RKO (cell line): ENCODE results near the gene PDXDC1.
A peak's percentile ranks its signal among the peaks of the same experiment; 100 is the strongest.
"Not testable (repeated sequence)": the region's sequence is repeated elsewhere in the genome, so short reads cannot be mapped to it uniquely, and the experiment has no call there.

Experiments
- DNase-seq: peaks from one replicate; pipeline ENCODE4 v3.0.0-alpha.2; 2016; ENCODE audit warnings: low spot score

PDXDC1 gene, protein sequence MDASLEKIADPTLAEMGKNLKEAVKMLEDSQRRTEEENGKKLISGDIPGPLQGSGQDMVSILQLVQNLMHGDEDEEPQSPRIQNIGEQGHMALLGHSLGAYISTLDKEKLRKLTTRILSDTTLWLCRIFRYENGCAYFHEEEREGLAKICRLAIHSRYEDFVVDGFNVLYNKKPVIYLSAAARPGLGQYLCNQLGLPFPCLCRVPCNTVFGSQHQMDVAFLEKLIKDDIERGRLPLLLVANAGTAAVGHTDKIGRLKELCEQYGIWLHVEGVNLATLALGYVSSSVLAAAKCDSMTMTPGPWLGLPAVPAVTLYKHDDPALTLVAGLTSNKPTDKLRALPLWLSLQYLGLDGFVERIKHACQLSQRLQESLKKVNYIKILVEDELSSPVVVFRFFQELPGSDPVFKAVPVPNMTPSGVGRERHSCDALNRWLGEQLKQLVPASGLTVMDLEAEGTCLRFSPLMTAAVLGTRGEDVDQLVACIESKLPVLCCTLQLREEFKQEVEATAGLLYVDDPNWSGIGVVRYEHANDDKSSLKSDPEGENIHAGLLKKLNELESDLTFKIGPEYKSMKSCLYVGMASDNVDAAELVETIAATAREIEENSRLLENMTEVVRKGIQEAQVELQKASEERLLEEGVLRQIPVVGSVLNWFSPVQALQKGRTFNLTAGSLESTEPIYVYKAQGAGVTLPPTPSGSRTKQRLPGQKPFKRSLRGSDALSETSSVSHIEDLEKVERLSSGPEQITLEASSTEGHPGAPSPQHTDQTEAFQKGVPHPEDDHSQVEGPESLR

DNA sequence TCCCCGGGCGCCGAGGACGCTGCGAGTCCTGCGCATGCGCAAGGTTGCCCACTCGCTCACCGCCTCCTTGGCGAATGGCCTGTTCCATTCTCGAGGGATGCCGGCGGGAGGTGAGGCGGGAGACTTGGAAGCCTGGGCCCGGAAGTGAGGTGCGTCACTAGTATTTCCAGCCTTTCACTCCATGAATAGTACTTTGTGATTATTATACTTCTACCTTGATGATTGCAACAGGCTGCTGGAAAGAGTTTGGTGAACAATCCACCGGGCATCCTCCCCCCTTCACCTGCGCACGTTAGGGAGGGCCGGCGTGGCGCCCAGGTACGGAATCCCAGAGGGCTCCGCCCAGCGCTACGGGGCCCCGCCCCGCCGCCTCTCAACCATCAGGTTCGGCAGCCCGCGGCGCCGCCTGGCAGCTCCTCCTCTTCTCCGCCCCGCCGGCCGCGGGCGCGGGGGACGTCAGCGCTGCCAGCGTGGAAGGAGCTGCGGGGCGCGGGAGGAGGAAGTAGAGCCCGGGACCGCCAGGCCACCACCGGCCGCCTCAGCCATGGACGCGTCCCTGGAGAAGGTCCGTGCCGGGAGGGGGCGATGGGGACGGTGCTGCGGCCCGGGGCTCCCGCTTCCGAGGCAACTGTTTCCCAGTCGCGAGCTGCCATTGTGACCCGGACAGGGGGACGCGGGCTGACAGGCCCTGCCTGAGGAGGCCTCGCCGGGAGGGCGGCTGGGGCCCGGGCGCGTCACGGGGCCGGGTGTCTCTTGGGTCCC is at the start of gene PDXDC1:
PDXDC1 (plus strand) TSS at position 371 of the 762 bp plus-strand sequence; CDS start at position 545, 174 bp downstream.
- peak; percentile 83 for DNase-seq

DNA sequence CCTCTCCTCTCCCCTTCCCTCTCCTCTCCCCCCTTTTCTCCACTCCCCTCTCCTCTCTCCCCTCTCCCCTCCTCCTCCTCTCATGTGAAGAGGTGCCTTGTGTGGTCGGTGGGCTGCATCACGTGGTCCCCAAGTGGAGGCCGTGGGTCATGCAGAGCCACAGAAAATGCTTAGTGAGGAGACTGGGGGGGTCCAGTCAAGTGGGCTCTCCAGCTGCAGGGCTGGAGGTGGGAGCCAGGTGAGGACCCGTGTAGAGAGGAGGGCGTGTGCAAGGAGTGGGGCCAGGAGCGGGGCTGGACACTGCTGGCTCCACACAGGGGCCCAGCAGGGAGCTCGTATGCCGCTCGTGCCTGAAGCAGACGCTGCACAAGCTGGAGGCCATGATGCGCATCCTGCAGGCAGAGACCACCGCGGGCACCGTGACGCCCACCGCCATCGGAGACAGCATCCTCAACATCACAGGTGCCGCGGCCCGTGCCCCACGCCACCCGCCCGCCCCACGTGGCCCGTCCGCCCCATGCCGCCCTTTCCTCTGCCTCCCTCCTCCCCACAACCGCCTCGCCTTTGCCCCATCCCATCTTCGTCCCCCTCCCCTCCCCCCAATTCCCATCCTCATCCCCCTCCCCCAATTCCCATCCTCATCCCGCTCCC is 46.6 kb upstream of the PDXDC1 start:
- DNase-seq: not testable (repeated sequence)

DNA sequence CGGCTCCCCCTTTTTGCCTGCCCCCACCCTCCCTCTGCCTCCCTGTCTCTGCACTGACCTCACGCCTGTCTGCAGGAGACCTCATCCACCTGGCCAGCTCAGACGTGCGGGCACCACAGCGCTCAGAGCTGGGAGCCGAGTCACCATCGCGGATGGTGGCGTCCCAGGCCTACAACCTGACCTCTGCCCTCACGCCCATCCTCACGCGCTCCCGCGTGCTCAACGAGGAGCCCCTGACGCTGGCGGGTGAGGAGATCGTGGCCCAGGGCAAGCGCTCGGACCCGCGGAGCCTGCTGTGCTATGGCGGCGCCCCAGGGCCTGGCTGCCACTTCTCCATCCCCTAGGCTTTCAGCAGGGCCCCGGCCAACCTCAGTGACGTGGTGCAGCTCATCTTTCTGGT is 45.6 kb upstream of the PDXDC1 start:
- DNase-seq: not testable (repeated sequence)

DNA sequence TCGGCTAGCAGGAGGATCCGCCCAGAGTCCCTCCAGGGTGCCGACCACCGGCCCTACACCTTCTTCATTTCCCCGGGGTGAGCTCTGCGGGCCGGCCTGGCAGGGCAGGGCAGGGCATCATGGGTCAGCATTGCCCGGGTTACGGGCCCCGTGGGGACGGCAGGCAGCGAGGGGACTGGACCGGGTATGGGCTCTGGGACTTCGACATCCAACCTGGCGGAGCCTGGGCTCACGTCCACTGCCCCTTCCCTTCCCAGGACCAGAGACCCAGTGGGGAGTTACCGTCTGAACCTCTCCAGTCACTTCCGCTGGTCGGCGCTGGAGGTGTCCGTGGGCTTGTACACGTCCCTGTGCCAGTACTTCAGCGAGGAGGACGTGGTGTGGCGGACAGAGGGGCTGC is 44.6 kb upstream of the PDXDC1 start:
- not testable (repeated sequence) for DNase-seq

DNA sequence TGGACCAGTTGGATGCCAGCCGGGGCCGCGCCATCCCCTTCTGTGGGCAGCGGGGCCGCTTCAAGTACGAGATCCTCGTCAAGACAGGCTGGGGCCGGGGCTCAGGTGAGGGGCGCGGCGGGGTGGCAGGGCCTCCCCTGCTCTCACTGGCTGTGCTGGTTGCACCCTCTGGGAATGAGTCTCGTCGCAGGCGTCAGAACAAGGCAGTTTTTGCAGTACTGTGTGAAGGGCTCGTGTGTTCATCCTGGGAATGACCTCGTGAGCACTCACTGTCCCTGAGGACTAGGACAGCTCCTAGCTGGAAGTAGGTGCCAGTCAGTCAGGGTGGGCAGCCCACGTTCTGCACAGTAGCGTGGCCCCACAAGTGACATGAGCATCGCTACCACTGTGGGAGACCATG is 43.9 kb upstream of the PDXDC1 start:
- not testable (repeated sequence) for DNase-seq

DNA sequence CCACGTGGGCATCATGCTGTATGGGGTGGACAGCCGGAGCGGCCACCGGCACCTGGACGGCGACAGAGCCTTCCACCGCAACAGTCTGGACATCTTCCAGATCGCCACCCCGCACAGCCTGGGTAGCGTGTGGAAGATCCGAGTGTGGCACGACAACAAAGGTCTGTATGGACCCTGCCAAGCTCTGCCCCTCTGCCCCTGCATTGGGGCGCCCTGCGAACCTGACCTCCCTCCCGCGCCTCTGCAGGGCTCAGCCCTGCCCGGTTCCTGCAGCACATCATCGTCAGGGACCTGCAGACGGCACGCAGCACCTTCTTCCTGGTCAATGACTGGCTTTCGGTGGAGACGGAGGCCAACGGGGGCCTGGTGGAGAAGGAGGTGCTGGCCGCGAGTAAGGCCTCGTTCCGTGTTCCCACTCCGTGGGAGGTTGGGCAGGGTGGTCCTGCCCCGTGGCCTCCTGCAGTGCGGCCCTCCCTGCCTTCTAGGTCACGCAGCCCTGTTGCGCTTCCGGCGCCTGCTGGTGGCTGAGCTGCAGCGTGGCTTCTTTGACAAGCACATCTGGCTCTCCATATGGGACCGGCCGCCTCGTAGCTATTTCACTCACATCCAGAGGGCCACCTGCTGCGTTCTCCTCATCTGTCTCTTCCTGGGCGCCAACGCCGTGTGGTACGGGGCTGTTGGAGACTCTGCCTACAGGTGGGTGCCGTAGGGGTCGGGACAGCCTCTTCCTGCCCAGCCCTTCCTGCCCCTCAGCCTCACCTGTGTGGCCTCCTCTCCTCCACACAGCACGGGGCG is 42.0 kb upstream of the PDXDC1 start:
- not testable (repeated sequence) for DNase-seq

DNA sequence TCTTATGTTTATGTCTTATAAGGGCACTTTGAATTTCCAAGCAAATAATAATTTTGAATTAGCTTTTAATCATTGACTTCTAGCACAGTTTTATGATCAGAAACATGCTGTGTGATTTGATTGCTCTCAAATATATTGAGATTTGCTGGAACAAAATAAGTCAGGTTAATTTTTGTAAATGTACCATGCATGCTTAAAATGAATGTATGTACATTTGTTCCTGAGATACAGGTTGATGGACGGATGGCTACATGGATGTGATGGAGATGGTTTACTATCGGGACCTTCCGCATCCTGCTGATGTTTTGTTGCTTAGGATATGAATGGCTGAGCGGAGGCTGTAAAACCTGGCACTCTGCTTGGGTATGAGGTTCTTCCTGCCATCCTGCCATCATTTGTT is 37.7 kb upstream of the PDXDC1 start, which contains the start of gene NPIPA1:
NPIPA1 (plus strand) TSS at position 301 of the 400 bp plus-strand sequence; CDS start at position 301, 0 bp downstream.
- DNase-seq: not testable (repeated sequence)

DNA sequence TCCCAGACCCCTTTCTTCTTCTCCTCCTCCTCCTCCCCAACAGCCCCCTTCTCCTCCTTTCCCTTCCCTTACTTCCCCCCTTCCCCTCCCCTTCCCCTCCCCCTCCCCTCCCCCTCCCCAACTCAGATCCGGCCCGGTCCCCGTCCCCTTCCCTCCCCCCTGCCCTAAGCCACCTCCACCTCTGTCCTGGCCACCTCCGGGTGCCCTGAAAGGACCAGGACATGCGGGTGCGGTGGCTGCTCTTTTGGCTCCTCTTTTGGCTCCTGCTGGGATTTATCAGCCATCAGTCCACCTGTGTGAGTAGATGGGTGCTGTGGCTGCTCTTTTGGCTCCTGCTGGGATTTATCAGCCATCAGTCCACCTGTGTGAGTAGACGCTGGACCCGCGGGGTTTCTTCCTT is 36.8 kb upstream of the PDXDC1 start:
- not testable (repeated sequence) for DNase-seq

DNA sequence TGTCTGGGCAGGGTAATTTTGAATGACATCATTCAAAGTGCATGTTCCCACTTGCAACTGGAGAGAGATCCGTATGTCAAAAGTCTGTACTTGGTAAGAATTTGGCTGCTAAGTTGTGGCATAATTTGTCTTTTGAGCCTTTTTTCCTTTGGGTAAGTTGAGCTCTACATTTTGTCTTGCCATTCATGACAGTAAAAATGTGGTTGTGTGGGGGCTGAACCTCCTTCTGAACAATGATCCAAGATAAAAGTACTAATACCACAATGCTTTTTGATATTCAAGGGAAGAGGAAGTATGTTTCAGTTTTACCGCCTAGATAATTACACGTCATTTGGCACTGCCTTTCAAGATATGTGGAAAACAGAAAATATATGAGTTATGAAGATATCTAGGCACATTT is 32.1 kb upstream of the PDXDC1 start:
- not testable (repeated sequence) for DNase-seq

DNA sequence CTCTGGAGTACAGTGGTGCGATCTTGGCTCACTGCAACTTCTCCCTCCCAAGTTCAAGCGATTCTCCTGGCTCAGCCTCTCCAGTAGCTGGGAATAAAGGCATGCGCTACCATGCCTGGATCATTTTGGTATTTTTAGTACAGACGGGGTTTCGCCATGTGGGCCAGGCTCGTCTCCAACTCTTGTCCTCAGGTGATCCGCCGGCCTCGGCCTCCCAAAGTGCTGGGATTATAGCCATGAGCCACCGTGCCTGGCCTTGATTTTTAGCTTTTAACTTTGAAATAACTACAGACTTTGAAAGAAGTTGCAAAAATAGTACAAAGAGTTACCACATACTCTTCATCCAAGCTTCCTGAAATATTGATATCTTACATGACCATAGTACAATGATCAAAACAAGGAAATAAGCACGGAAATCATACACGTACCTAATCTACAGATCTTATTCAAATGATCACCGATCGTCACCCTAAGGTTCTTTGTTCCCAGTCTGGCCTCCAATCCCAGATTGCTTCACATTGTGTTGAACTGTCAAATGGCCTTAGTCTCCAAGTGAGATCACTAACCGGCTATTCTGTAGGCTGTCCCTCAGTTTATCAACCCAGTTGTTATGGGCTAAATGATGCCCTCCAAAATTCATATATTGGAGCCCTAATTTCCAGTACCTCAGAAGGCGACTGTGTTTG is 19.1 kb upstream of the PDXDC1 start:
- no peak for DNase-seq

DNA sequence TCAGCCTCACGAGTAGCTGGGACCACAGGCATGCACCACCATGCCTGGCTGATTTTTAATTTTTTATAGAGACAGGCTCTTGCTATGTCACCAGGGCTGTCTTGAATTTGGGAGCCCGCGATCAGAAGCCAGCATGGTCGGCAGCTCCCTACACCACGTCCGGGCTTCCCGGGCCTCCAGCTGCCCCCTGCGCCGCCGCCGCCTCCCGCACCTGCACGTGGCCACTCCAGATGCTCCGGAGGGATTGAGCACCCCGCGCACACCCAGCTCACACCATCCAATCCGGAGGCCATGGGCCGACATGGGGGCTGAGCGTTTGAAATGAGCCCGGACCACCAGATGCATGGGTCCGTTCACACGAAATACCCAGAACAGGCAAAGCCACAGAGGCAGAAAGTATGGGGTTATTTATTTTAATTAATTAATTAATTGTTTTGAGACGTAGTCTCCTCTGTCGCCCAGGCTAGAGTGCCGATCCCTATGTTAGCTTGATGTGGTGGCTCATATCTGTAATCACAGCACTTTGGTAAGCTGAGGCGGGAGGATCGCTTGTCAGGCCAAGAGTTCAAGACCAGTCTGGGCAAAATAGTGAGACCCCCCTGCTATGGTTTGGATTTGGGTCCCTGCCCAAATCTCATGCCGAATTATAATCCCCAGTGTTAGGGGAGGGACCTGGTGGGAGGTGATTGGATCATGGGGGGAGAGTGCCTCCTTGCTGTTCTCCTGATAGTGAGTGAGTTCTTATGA is 17.1 kb upstream of the PDXDC1 start:
- DNase-seq: no peak

DNA sequence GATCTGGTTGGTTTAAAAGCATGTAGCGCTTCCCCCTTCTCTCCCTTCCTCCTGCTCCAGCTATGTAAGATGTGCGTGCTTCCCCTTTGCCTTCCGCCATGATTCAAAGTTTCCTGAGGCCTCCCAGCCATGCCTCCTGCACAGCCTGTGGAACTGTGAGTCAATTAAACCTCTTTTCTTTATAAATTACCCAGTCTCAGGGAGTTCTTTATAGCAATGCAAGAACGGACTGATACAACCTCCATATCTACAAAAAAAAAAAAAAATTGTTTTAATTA is 16.6 kb upstream of the PDXDC1 start:
- DNase-seq: no peak

DNA sequence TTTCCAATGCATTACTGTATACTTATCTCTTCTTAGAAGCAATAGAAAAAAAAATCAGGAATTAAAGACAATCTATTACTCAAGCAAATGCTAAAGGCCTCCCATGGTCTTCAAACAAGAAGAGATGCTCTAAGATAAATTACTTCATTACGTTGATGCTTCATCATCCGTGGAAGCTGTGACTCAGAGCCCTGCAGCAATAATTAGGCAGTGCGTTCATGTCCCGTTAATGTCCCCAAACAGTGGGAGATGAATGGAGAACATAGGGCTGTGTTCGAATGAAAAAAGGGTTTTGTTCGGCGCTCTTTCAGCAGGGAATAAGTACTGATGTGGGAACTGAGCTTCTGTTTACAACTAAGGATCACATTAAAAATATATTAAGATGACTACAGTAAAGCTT is 15.9 kb upstream of the PDXDC1 start:
- DNase-seq: peak; percentile 45

DNA sequence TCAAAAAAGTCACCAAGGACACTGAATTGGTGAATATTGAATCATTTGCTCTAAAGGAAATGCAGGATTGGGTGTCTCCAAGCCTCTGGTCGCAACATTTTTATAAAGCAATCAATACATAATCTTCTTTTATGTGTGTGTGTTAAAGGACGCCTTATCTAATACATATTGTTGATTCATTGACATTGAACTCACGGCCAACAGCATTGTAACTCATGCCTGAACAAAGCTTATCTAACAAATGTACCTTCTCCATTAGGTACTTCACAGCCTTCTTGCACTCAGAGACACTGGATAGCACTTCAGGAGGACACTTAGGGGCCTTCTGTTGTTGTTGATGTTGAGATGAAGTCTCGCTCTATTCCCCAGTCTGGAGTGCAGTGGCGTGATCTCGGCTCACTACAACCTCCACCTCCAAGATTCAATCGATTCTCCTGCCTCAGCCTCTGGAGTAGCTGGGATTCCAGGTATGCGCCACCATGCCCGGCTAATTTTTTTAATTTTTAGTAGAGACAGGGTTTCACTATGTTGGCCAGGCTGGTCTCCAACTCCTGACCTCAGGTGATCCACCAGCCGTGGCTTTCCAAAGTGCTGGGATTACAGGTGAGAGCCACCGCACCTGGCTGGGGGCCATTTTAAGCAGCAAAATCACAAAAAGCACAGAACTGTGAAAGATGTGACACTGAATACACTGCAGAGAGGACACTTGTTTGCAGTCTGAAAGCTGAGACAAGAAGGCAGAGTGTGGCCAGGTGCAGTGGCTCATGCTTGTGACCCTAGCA is 13.2 kb upstream of the PDXDC1 start:
- DNase-seq: no peak

DNA sequence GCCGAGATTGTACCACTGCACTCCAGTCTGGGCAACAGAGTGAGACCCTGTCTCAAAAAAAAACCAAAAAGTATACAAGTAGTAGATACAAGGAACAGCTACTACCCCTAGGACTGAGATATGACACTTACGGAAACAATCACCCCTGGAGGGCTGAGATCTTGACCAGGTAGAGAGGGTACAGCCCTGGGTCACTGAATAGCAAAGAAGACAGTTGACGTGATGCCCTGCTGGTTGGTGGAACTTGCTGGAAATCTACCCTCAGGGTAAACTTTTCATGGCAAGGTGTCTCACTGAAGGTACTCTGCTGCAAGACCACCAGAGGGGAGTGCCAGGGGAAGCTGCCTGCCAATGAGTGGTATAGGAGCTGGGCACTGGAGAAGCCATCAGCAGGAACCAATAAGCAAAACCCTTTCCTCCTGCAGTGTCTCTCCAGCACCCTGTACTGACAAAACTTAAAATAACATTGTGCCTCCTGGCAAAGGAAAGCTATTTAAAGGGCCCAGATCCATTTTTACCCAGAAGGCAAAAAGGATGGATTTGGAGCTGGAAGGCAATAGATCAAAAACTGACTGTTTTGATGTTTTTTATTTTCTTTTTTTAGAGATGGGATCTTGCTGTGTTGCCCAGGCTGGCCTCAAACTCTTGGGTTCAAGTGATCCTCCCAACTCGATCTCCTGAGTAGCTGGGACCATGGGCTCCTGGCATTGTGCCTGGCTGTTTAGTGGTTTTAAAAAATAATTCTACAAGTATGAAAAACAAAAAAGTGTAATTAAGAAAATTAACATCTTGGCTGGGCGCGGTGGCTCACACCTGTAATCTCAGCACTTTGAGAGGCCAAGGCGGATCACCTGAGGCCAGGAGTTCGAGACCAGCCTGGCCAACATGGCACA is 11.3 kb upstream of the PDXDC1 start:
- no peak for DNase-seq

DNA sequence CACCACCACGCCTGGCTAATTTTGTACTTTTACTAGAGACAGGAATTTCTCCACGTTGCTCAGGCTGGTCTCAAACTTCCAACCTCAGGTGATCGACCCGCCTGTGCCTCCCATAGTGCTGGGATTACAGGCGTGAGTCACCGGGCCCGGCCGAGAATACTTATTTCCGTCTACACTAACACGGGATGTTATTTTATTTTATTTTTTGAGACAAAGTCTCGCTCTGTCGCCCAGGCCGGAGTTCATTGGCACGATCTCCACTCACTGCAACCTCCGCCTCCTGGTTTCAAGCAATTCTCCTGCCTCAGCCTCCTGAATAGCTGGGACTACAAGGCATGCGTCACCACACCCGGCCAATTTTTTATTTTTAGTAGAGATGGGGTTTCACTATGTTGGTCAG is 9.5 kb upstream of the PDXDC1 start:
- no peak for DNase-seq

DNA sequence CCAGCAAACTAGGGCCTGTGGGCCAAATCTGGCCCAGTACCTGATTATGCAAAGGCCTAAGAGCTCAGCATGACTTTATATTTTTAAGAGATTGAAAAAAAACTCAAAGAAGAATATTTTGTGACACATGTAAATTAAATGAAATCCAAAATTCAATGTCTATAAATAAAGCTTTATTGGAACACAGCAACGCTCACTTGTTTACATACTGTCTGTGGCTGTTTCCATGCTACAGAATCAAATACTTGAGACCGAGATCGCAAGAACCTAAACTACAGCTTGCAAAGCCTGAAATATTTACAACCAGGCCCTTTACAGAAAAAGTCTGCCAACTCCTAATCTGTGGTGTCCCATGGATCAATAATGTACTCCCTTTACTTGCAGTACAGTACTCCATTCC is 5.0 kb upstream of the PDXDC1 start:
- DNase-seq: not testable (repeated sequence)

DNA sequence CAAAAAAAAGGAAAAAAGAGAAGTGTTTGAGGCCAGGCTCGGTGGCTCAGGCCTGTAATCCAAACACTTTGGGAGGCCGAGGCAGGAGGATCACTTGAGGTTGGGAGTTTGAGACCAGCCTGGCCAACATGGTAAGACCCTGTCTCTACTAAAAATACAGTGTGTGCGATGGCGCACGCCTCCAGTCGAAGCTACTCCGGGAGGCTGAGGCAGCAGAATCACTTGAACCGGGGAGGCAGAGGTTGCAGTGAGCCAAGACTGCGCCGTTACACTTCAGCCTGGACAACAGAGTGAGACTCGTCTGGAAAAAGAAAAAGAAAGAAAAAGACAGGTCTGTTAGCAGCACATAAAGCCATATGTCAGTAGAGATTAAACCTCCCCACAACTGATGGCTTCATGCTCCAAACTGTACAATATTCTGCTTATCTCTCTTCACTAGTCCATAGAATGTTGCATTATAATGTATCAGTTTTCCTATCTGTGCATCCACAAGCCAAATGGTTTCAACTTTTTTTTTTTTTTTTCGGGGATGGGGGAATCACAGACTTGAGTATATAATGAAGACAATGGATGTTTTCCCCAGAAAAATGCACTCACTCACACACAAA is 3.1 kb upstream of the PDXDC1 start:
- not testable (repeated sequence) for DNase-seq
